Measurements from ENCODE around the gene IGF1.

IGF1 gene

DNA sequence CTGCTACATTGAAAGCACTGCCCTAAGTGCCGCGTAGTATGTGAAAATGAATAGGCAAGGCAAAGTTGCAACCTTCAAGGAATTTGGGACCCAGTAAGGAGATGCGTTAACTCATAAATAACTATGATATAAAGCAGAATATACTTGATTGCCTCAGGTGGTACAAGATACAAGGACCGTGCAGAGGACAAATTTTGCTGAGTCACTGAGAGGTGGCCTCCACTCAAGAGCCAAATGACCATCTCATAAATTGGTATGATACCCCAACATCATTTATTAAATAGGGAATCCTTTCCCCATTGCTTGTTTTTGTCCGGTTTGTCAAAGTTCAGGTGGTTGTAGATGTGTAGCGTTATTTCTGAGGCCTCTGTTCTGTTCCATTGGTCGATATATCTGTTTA is 35.7 kb downstream of the IGF1 start:
- no peak for DNase-seq (ENCODE audit: low spot score)
- in situ Hi-C loops (cut with MboI; ENCODE audit: low sequenced_read_pairs, unreplicated experiment): no loop called here
- TF ChIP-seq, protein P1, sequence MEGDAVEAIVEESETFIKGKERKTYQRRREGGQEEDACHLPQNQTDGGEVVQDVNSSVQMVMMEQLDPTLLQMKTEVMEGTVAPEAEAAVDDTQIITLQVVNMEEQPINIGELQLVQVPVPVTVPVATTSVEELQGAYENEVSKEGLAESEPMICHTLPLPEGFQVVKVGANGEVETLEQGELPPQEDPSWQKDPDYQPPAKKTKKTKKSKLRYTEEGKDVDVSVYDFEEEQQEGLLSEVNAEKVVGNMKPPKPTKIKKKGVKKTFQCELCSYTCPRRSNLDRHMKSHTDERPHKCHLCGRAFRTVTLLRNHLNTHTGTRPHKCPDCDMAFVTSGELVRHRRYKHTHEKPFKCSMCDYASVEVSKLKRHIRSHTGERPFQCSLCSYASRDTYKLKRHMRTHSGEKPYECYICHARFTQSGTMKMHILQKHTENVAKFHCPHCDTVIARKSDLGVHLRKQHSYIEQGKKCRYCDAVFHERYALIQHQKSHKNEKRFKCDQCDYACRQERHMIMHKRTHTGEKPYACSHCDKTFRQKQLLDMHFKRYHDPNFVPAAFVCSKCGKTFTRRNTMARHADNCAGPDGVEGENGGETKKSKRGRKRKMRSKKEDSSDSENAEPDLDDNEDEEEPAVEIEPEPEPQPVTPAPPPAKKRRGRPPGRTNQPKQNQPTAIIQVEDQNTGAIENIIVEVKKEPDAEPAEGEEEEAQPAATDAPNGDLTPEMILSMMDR (IDR thresholded peaks at IDR 0.05; ENCODE audit: borderline replicate concordance, control extremely low read depth, extremely low read depth, insufficient read depth, missing control alignments): no peak

GRCh38 chr12:102444093-102444492 is 36.3 kb downstream of the IGF1 start:
- TF ChIP-seq, protein P1 (IDR thresholded peaks at IDR 0.05; ENCODE audit: borderline replicate concordance, control extremely low read depth, extremely low read depth, insufficient read depth, missing control alignments): no peak
- DNase-seq (ENCODE audit: low spot score): no peak
- in situ Hi-C loops (cut with MboI; ENCODE audit: low sequenced_read_pairs, unreplicated experiment): no loop called here

GRCh38 chr12:102441077-102441596 is 39.2 kb downstream of the IGF1 start:
- TF ChIP-seq, protein P1 (IDR thresholded peaks at IDR 0.05; ENCODE audit: borderline replicate concordance, control extremely low read depth, extremely low read depth, insufficient read depth, missing control alignments): no peak
- no peak for DNase-seq (ENCODE audit: low spot score)
- in situ Hi-C loops (cut with MboI; ENCODE audit: low sequenced_read_pairs, unreplicated experiment): no loop called here

- DNase-seq (ENCODE audit: low spot score): no peak
- TF ChIP-seq, protein P1 (IDR thresholded peaks at IDR 0.05; ENCODE audit: borderline replicate concordance, control extremely low read depth, extremely low read depth, insufficient read depth, missing control alignments): no peak
- in situ Hi-C loops (cut with MboI; ENCODE audit: low sequenced_read_pairs, unreplicated experiment): no loop called here
These were observed 40.6 kb downstream of the IGF1 start for GRCh38 chr12:102439426-102440405.

GRCh38 chr12:102438827-102439210 is 41.5 kb downstream of the IGF1 start:
- in situ Hi-C loops (cut with MboI; ENCODE audit: low sequenced_read_pairs, unreplicated experiment): no loop called here

DNA sequence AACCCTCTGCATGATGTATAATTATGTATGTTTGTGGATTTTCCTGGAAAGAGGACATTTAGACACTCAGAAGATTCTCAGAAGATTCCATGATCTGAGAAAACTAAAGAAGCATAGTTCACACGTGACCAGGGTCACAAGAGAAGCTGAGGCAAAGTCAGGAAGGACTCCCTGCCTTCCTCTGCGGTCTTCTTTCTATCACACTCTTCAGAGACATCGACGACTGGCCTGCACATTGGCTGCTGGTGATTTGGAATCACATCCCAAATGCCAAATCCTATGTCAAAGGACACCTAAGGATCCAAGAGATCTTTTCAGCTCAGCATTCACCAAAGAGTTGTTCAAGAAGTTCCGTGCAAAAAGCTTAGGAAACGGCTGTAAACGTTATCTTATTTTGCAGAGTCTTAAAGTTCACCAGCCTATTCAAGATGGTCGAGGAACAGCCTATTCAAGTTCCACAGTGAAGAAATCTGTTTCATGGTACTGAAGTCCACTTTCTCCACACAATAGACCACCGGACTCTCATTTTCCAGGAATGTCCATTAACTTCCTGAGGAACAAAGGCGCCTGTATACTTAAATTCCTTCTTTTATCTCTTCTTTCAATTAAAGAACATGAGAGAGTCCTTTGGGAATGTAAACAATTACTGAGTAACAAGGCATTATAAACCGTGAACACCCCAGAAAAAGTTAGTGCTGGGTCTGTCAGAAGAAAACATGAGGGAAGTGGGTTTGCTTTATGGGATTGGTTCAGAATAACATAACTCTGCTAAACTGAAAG is 42.1 kb downstream of the IGF1 start:
- DNase-seq (ENCODE audit: low spot score): no peak
- in situ Hi-C loops (cut with MboI; ENCODE audit: low sequenced_read_pairs, unreplicated experiment): no loop called here
- TF ChIP-seq, protein P1 (IDR thresholded peaks at IDR 0.05; ENCODE audit: borderline replicate concordance, control extremely low read depth, extremely low read depth, insufficient read depth, missing control alignments): no peak

More at GRCh38 chr12:102438827-102439210, 41.5 kb downstream of the IGF1 start:
- TF ChIP-seq, protein P1 (IDR thresholded peaks at IDR 0.05; ENCODE audit: borderline replicate concordance, control extremely low read depth, extremely low read depth, insufficient read depth, missing control alignments): no peak
- no peak for DNase-seq (ENCODE audit: low spot score)

All from GM13976 (cell line).